GM19328 (cell line): ENCODE data around the gene NXPE2.

ENCODE experiments used
- ATAC-seq: cut with Tn5 transposase; IDR thresholded peaks from one replicate; pipeline ENCODE4 v1.9.1; 2021; ENCODE audit warnings: mild to moderate bottlenecking, moderate library complexity; ENCODE audit not compliant: unreplicated experiment

The NXPE2 gene

GRCh38 chr11:114738954-114739353, 60.6 kb downstream of the NXPE2 start:
- no peak for ATAC-seq

DNA sequence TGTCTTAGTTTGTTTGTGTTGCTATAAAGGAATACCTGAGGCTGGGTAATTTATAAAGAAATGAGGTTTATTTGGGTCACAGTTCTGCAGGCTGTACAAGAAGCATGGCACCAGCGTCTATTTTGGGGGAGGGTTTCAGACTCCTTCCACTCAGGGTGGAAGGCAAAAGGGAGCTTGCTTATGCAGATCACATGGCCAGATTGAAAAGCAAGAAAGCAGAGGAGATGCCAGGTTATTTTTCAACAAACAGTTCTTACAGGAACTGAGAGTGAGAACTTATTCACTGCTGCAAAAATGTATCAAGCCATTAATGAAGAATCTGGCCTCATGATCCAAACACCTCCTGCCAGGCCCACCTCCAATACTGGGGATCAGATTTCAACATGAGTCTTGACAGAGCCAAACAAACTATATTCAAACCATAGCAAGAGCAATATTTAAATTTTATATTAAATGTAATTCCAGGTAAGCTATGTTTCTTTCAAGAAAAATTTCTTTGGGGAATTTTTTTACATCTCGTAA, 66.9 kb downstream of the NXPE2 start:
- ATAC-seq: no peak

GRCh38 chr11:114746013-114746412, 67.7 kb downstream of the NXPE2 start:
- no peak for ATAC-seq
